ENCODE measurements around the gene CNTLN. TPM values are rescaled to one million over a fixed set of nuclear protein-coding genes. Genes with fewer than 3 reads are reported as not detected.

The CNTLN gene
- total and polyA plus RNA-seq, 2 donors (not counting 1 experiment from before 2014, with no cell fraction given): 0.30 to 0.94 TPM

GRCh38 chr9:17361378-17361777 is 226.5 kb downstream of the CNTLN start:
- no peak overlapping the region for H3K4me3 ChIP-seq (ENCODE audit: control extremely low read depth in 1 of 5, extremely low read depth in 1 of 5, insufficient read depth in 1 of 5, low read depth in 2 of 5, low read length in 4 of 5)
- no peaks in the 10 kb centered on the region for H3K9me3 ChIP-seq (ENCODE audit: control extremely low read depth in 1 of 3, control insufficient read depth in 2 of 3, insufficient read depth in 1 of 3, low read length in 2 of 3)
- H3K9me3 Mint-ChIP-seq (ENCODE audit: insufficient read depth): peaks cover 3% of the 10 kb centered on the region
- H3K27ac ChIP-seq (ENCODE audit: low read length in 2 of 2): no peak overlapping the region
- ChIA-PET CTCF (no interaction called here), POLR2A (no interaction called here)
- DNase-seq: no peak
- H2AFZ ChIP-seq (ENCODE audit: insufficient read depth, low read depth, low read length, poor library complexity, severe bottlenecking): no peak overlapping the region
- TF ChIP-seq EZH2 (IDR thresholded peaks at IDR 0.05; ENCODE audit: borderline replicate concordance, insufficient read depth, low read depth, low read length, poor library complexity, severe bottlenecking) (no peak), CTCF (IDR thresholded peaks at IDR 0.05) (no peak)
- no peaks in the 10 kb centered on the region for H3K27me3 Mint-ChIP-seq
- intact Hi-C loops (cut with micrococcal nuclease): no loop called here
- H3K36me3 ChIP-seq (replicated peaks in 1 of 2; ENCODE audit: control extremely low read depth in 1 of 2, control insufficient read depth in 1 of 2, extremely low read depth in 1 of 2, insufficient read depth in 2 of 2, low read length in 1 of 2): no peaks in the 10 kb centered on the region
- H3K27ac Mint-ChIP-seq: no peak overlapping the region
- no peak overlapping the region for H3K4me2 ChIP-seq (replicated peaks; ENCODE audit: low read depth, low read length, poor library complexity, severe bottlenecking)
- no peaks in the 10 kb centered on the region for H3K4me1 ChIP-seq (ENCODE audit: control insufficient read depth in 2 of 2, insufficient read depth in 2 of 2, low read length in 2 of 2)
- H3K9ac ChIP-seq (ENCODE audit: low read length): no peak overlapping the region
- no peaks in the 10 kb centered on the region for H3K79me2 ChIP-seq (ENCODE audit: control insufficient read depth, insufficient read depth, low read length)
- no peak overlapping the region for H3K4me3 Mint-ChIP-seq
- no peaks in the 10 kb centered on the region for H4K20me1 ChIP-seq (ENCODE audit: control insufficient read depth, insufficient read depth, low read length, poor library complexity, severe bottlenecking)
- no peaks in the 10 kb centered on the region for H3K4me1 Mint-ChIP-seq
- 90% methylated on average over 1 of the region's 2 CpGs for WGBS (ENCODE audit: insufficient coverage)
- H3K27me3 ChIP-seq (replicated peaks in 1 of 4; ENCODE audit: control extremely low read depth in 1 of 4, control insufficient read depth in 3 of 4, insufficient read depth in 4 of 4, low read length in 3 of 4): no peaks in the 10 kb centered on the region
- ATAC-seq (ENCODE audit: low read depth): no peak

GRCh38 chr9:17367035-17367434 is 232.2 kb downstream of the CNTLN start:
- peaks cover 0 to 7% (median 0%) of the 10 kb centered on the region in 3 donors for H3K9me3 ChIP-seq (ENCODE audit: control extremely low read depth in 1 of 3, control insufficient read depth in 2 of 3, insufficient read depth in 1 of 3, low read length in 2 of 3)
- Mint-ChIP-seq H3K4me1 (no peaks in the 10 kb centered on the region), H3K4me3 (no peak overlapping the region), H3K27ac (no peak overlapping the region), H3K9me3 (ENCODE audit: insufficient read depth) (peaks cover 3% of the 10 kb centered on the region), H3K27me3 (no peaks in the 10 kb centered on the region)
- no peaks in the 10 kb centered on the region for H3K4me1 ChIP-seq (ENCODE audit: control insufficient read depth in 2 of 2, insufficient read depth in 2 of 2, low read length in 2 of 2)
- no peak for ATAC-seq (ENCODE audit: low read depth)
- H4K20me1 ChIP-seq (ENCODE audit: control insufficient read depth, insufficient read depth, low read length, poor library complexity, severe bottlenecking): no peaks in the 10 kb centered on the region
- H2AFZ ChIP-seq (ENCODE audit: insufficient read depth, low read depth, low read length, poor library complexity, severe bottlenecking): no peak overlapping the region
- ChIA-PET CTCF (no interaction called here), POLR2A (no interaction called here)
- no peak overlapping the region for H3K4me2 ChIP-seq (replicated peaks; ENCODE audit: low read depth, low read length, poor library complexity, severe bottlenecking)
- H3K79me2 ChIP-seq (ENCODE audit: control insufficient read depth, insufficient read depth, low read length): no peaks in the 10 kb centered on the region
- no peak overlapping the region for H3K4me3 ChIP-seq (ENCODE audit: control extremely low read depth in 1 of 5, extremely low read depth in 1 of 5, insufficient read depth in 1 of 5, low read depth in 2 of 5, low read length in 4 of 5)
- 100% methylated on average over 1 of the region's 2 CpGs for WGBS (ENCODE audit: insufficient coverage)
- no peak overlapping the region for H3K9ac ChIP-seq (ENCODE audit: low read length)
- no peak overlapping the region for H3K27ac ChIP-seq (ENCODE audit: low read length in 2 of 2)
- no peak for DNase-seq
- no peaks in the 10 kb centered on the region for H3K36me3 ChIP-seq (replicated peaks in 1 of 2; ENCODE audit: control extremely low read depth in 1 of 2, control insufficient read depth in 1 of 2, extremely low read depth in 1 of 2, insufficient read depth in 2 of 2, low read length in 1 of 2)
- intact Hi-C loops (cut with micrococcal nuclease): no loop called here
- H3K27me3 ChIP-seq (replicated peaks in 1 of 4; ENCODE audit: control extremely low read depth in 1 of 4, control insufficient read depth in 3 of 4, insufficient read depth in 4 of 4, low read length in 3 of 4): no peaks in the 10 kb centered on the region
- TF ChIP-seq EZH2 (IDR thresholded peaks at IDR 0.05; ENCODE audit: borderline replicate concordance, insufficient read depth, low read depth, low read length, poor library complexity, severe bottlenecking) (no peak), CTCF (IDR thresholded peaks at IDR 0.05) (no peak)
